HG02840 (cell line): ENCODE results near the gene KLF12.

Experiments used
- ATAC-seq: cut with Tn5 transposase; IDR thresholded peaks from one replicate; pipeline ENCODE4 v1.9.1; 2021; ENCODE audit warnings: mild to moderate bottlenecking, moderate library complexity, moderate number of reproducible peaks; ENCODE audit not compliant: unreplicated experiment, low FRiP score

The KLF12 gene

GRCh38 chr13:74135326-74136083, 1.3 kb upstream of the KLF12 start:
- ATAC-seq, result peak; percentile 47

GRCh38 chr13:74134777-74135325, 647 bp upstream of the KLF12 start:
- peak; percentile 30 for ATAC-seq

GRCh38 chr13:74133657-74134201, 475 bp downstream of the KLF12 start:
- ATAC-seq, result peak; percentile 48

- ATAC-seq, result no peak
Measured at GRCh38 chr13:74132776-74133656, 1.2 kb downstream of the KLF12 start.

- ATAC-seq, result no peak
Measured at GRCh38 chr13:74132152-74132775, 1.9 kb downstream of the KLF12 start.

- ATAC-seq, result no peak
Measured at GRCh38 chr13:74131227-74131626, 3.0 kb downstream of the KLF12 start.

GRCh38 chr13:74129500-74130191, 4.6 kb downstream of the KLF12 start:
- ATAC-seq, result no peak

GRCh38 chr13:74128156-74128767, 5.9 kb downstream of the KLF12 start:
- no peak for ATAC-seq

- no peak for ATAC-seq
Measured at GRCh38 chr13:74118328-74118727, 15.9 kb downstream of the KLF12 start.

GRCh38 chr13:74117207-74117705, 16.9 kb downstream of the KLF12 start:
- ATAC-seq, result no peak

GRCh38 chr13:74115133-74115532, 19.1 kb downstream of the KLF12 start:
- no peak for ATAC-seq

- ATAC-seq, result no peak
Measured at GRCh38 chr13:74114641-74115040, 19.6 kb downstream of the KLF12 start.

GRCh38 chr13:74114202-74114601, 20.0 kb downstream of the KLF12 start:
- no peak for ATAC-seq

- no peak for ATAC-seq
Measured at GRCh38 chr13:74111901-74112824, 22.0 kb downstream of the KLF12 start.

GRCh38 chr13:74111399-74111798, 22.8 kb downstream of the KLF12 start:
- no peak for ATAC-seq

GRCh38 chr13:74110053-74110452, 24.2 kb downstream of the KLF12 start:
- no peak for ATAC-seq

GRCh38 chr13:74107598-74107997, 26.6 kb downstream of the KLF12 start:
- ATAC-seq, result no peak

- ATAC-seq, result no peak
Measured at GRCh38 chr13:74105871-74106270, 28.3 kb downstream of the KLF12 start.
